HepG2 (cell line): ENCODE results near the gene TMEM129. TPM values are rescaled to one million over a fixed set of nuclear protein-coding genes. Genes with fewer than 3 reads are reported as not detected.
A peak's percentile ranks its signal among the peaks of the same experiment; 100 is the strongest.

Experiments used
- AGO1 ChIP-seq: fragments of 200-400 bp; formaldehyde crosslinking; IDR thresholded peaks from 2 replicates; pipeline ENCODE4 v1.6.1; 2017; ENCODE audit warnings: mild to moderate bottlenecking, low read depth, low read length, moderate library complexity; ENCODE audit not compliant: poor library complexity, severe bottlenecking
- ATRX ChIP-seq: sonication (generic); formaldehyde crosslinking; IDR thresholded peaks from 2 replicates; pipeline ENCODE4 v1.4.0; 2020; ENCODE audit warnings: missing genetic modification reagents, borderline replicate concordance
- GATAD1 ChIP-seq: IDR thresholded peaks from 2 replicates; pipeline ENCODE4 v1.6.1; 2016; ENCODE audit warnings: missing genetic modification reagents, missing compliant biosample characterization
- KDM6A ChIP-seq: IDR thresholded peaks from 2 replicates; pipeline ENCODE4 v1.6.1; 2016; ENCODE audit warnings: low read depth
- LCORL ChIP-seq, 2 experiments: fragments of 450-650 bp in 1 of 2; sonication (generic) in 1 of 2; formaldehyde crosslinking in 1 of 2; IDR thresholded peaks; 2 replicates each; pipeline versions ENCODE4 v1.5.0 to v1.6.1; 2017 to 2020; ENCODE audit warnings: antibody characterized with exemption in 1 of 2, missing genetic modification reagents in 1 of 2
- MAFF ChIP-seq: IDR thresholded peaks from 2 replicates; pipeline ENCODE4 v1.6.1; 2011; ENCODE audit warnings: low read depth, low read length, improper control_type of control experiment
- MZF1 ChIP-seq: sonication (generic); formaldehyde crosslinking; IDR thresholded peaks from 2 replicates; pipeline ENCODE4 v1.8.1; 2023; ENCODE audit warnings: mild to moderate bottlenecking, missing genetic modification reagents, borderline replicate concordance
- NFIB ChIP-seq: sonication (generic); formaldehyde crosslinking; IDR thresholded peaks from 2 replicates; pipeline ENCODE4 v1.9.0; 2021; ENCODE audit warnings: missing genetic modification reagents, mild to moderate bottlenecking, borderline replicate concordance
- SIN3B ChIP-seq: fragments of 150-350 bp; IDR thresholded peaks from 2 replicates; pipeline ENCODE4 v1.6.1; 2014; ENCODE audit warnings: low read length
- YEATS4 ChIP-seq: sonication (generic); formaldehyde crosslinking; IDR thresholded peaks from 2 replicates; pipeline ENCODE4 v1.4.0; 2020; ENCODE audit warnings: missing genetic modification reagents, borderline replicate concordance
- ZNF331 ChIP-seq: sonication (generic); formaldehyde crosslinking; IDR thresholded peaks from 2 replicates; pipeline ENCODE4 v1.4.0; 2020; ENCODE audit warnings: missing genetic modification reagents
- ZNF367 ChIP-seq: sonication (generic); formaldehyde crosslinking; IDR thresholded peaks from 2 replicates; pipeline ENCODE4 v1.4.0; 2020; ENCODE audit warnings: missing genetic modification reagents, borderline replicate concordance
- ZNF598 ChIP-seq: sonication (generic); formaldehyde crosslinking; IDR thresholded peaks from 2 replicates; pipeline ENCODE4 v1.5.1; 2020; ENCODE audit warnings: mild to moderate bottlenecking, missing genetic modification reagents, borderline replicate concordance
- polyA plus RNA-seq, 8 experiments: library from polyadenylated mRNA; depleted of rRNA in 3 of 8; stranded (reverse) in 7 of 8; unstranded in 1 of 8; fragments of >200 nt; fragmentation: Illumina TruSeq in 4 of 8; extraction: Trizol in 4 of 8; gene quantifications; 2 replicates each; pipeline versions ENCODE4 v1.2.1 to v1.2.3, GENCODE V29; 2011 to 2016; ENCODE audit warnings: low read depth in 4 of 8, missing spikeins in 1 of 8, mixed read lengths in 1 of 8; ENCODE audit not compliant: insufficient read depth in 1 of 8
- total RNA-seq, 5 experiments: library from RNA; depleted of rRNA; stranded (reverse); fragments of >200 nt; fragmentation: Illumina TruSeq; extraction: Trizol; gene quantifications; 2 replicates each; pipeline ENCODE4 v1.2.3, GENCODE V29; 2016; ENCODE audit warnings: low read depth in 1 of 5
- TF ChIP-seq, protein P1 (sequence below): IDR thresholded peaks from 2 replicates; pipeline ENCODE4 v1.6.1; 2016; ENCODE audit warnings: missing compliant biosample characterization, missing genetic modification reagents, borderline replicate concordance
- TF ChIP-seq, protein P2 (sequence below): sonication (generic); formaldehyde crosslinking; IDR thresholded peaks from 2 replicates; pipeline ENCODE4 v1.4.0; 2020; ENCODE audit warnings: missing genetic modification reagents, mild to moderate bottlenecking, borderline replicate concordance
- TF ChIP-seq, protein P3 (sequence below): sonication (generic); formaldehyde crosslinking; IDR thresholded peaks from 2 replicates; pipeline ENCODE4 v1.5.1; 2020; ENCODE audit warnings: mild to moderate bottlenecking, missing genetic modification reagents, moderate library complexity
- TF ChIP-seq, protein P4 (sequence below): IDR thresholded peaks from 2 replicates; pipeline ENCODE4 v1.6.1; 2016; ENCODE audit warnings: mild to moderate bottlenecking, missing biosample characterization, missing genetic modification reagents
- TF ChIP-seq, protein P5 (sequence below): sonication (generic); formaldehyde crosslinking; IDR thresholded peaks from 2 replicates; pipeline ENCODE4 v1.4.0; 2020; ENCODE audit warnings: missing genetic modification reagents

TMEM129 gene
- total and polyA plus RNA-seq, 2 of the 13 experiments (the other 11 are each of a cell fraction or from before 2014, with no cell fraction given), result 19.0 to 25.8 TPM

DNA sequence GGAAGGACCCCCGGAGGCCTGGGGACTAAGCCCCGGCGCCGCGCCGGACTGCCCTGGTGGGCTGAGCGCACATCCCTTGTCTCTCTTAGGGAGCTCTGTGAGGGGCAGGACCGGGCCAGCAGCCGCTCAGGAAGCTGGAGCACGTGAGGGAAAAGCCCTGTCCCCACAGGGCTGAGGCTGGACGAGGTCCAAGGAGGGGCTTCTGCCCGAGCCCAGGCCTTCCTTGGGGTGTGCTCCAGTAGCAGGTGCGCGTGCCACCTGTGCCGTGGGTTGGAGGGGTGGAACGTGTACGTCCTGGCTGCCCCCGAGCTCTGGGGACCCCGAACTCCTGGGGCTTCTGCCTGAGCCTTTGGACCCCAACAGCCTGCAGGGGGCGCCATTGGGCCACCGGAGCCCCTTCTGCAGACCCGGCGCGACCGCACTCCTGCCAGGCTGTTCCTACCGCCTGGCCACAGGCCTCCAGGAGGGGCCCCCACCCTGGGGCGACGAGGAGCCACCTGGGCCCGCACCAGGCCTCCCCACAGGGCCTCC lies 27.4 kb upstream of the TMEM129 start (continued):
- TF ChIP-seq, protein P1, sequence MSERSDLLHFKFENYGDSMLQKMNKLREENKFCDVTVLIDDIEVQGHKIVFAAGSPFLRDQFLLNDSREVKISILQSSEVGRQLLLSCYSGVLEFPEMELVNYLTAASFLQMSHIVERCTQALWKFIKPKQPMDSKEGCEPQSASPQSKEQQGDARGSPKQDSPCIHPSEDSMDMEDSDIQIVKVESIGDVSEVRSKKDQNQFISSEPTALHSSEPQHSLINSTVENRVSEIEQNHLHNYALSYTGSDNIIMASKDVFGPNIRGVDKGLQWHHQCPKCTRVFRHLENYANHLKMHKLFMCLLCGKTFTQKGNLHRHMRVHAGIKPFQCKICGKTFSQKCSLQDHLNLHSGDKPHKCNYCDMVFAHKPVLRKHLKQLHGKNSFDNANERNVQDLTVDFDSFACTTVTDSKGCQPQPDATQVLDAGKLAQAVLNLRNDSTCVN (CRISPR knock-in tag), result peak; percentile 59; the same call in 1 of the 2 replicates
- TF ChIP-seq, protein P2, sequence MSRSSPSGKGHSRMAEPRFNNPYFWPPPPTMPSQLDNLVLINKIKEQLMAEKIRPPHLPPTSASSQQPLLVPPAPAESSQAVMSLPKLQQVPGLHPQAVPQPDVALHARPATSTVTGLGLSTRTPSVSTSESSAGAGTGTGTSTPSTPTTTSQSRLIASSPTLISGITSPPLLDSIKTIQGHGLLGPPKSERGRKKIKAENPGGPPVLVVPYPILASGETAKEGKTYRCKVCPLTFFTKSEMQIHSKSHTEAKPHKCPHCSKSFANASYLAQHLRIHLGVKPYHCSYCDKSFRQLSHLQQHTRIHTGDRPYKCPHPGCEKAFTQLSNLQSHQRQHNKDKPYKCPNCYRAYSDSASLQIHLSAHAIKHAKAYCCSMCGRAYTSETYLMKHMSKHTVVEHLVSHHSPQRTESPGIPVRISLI (CRISPR knock-in tag), result no peak
- TF ChIP-seq KDM6A (CRISPR knock-in tag) (no peak), MAFF (no peak), SIN3B (no peak), ATRX (CRISPR knock-in tag) (no peak), AGO1 (peak; percentile 77), ZNF367 (CRISPR knock-in tag) (no peak), NFIB (CRISPR knock-in tag) (no peak), YEATS4 (CRISPR knock-in tag) (no peak), GATAD1 (CRISPR knock-in tag) (0 out of 2 replicates have a peak, but pooled peaks have one; percentile 26), ZNF331 (CRISPR knock-in tag) (peak; percentile 19; the same call in 1 of the 2 replicates), MZF1 (CRISPR knock-in tag) (no peak), ZNF598 (CRISPR knock-in tag) (0 out of 2 replicates have a peak, but pooled peaks have one; percentile 21), LCORL (IDR thresholded peaks at IDR 0.05) (no peak), LCORL (CRISPR knock-in tag; IDR thresholded peaks at IDR 0.05) (peak; percentile 40; the same call in 1 of the 2 replicates)
- TF ChIP-seq, protein P3, sequence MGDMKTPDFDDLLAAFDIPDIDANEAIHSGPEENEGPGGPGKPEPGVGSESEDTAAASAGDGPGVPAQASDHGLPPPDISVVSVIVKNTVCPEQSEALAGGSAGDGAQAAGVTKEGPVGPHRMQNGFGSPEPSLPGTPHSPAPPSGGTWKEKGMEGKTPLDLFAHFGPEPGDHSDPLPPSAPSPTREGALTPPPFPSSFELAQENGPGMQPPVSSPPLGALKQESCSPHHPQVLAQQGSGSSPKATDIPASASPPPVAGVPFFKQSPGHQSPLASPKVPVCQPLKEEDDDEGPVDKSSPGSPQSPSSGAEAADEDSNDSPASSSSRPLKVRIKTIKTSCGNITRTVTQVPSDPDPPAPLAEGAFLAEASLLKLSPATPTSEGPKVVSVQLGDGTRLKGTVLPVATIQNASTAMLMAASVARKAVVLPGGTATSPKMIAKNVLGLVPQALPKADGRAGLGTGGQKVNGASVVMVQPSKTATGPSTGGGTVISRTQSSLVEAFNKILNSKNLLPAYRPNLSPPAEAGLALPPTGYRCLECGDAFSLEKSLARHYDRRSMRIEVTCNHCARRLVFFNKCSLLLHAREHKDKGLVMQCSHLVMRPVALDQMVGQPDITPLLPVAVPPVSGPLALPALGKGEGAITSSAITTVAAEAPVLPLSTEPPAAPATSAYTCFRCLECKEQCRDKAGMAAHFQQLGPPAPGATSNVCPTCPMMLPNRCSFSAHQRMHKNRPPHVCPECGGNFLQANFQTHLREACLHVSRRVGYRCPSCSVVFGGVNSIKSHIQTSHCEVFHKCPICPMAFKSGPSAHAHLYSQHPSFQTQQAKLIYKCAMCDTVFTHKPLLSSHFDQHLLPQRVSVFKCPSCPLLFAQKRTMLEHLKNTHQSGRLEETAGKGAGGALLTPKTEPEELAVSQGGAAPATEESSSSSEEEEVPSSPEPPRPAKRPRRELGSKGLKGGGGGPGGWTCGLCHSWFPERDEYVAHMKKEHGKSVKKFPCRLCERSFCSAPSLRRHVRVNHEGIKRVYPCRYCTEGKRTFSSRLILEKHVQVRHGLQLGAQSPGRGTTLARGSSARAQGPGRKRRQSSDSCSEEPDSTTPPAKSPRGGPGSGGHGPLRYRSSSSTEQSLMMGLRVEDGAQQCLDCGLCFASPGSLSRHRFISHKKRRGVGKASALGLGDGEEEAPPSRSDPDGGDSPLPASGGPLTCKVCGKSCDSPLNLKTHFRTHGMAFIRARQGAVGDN, result peak; percentile 66
- TF ChIP-seq, protein P4, sequence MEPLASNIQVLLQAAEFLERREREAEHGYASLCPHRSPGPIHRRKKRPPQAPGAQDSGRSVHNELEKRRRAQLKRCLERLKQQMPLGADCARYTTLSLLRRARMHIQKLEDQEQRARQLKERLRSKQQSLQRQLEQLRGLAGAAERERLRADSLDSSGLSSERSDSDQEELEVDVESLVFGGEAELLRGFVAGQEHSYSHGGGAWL (CRISPR knock-in tag), result no peak; the same call in 1 of the 2 replicates
- TF ChIP-seq, protein P5, sequence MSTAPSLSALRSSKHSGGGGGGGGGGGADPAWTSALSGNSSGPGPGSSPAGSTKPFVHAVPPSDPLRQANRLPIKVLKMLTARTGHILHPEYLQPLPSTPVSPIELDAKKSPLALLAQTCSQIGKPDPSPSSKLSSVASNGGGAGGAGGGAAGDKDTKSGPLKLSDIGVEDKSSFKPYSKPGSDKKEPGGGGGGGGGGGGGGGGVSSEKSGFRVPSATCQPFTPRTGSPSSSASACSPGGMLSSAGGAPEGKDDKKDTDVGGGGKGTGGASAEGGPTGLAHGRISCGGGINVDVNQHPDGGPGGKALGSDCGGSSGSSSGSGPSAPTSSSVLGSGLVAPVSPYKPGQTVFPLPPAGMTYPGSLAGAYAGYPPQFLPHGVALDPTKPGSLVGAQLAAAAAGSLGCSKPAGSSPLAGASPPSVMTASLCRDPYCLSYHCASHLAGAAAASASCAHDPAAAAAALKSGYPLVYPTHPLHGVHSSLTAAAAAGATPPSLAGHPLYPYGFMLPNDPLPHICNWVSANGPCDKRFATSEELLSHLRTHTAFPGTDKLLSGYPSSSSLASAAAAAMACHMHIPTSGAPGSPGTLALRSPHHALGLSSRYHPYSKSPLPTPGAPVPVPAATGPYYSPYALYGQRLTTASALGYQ, result no peak
